PC-3 (cell line): ENCODE results near the gene PIAS2.

Experiments
- EZH2 ChIP-seq: fragments of 300-600 bp; sonication (generic); IDR thresholded peaks from one replicate; pipeline ENCODE4 v1.6.1; 2017; ENCODE audit warnings: antibody characterized with exemption, mild to moderate bottlenecking, low read length; ENCODE audit not compliant: unreplicated experiment
- TF ChIP-seq, protein P1 (sequence below): fragments of 300-600 bp; sonication (generic); conservative IDR thresholded peaks from 2 replicates; pipeline ENCODE4 v1.5.1; 2017; ENCODE audit warnings: antibody characterized with exemption, low read depth, mild to moderate bottlenecking, low read length

- TF ChIP-seq, protein P1, sequence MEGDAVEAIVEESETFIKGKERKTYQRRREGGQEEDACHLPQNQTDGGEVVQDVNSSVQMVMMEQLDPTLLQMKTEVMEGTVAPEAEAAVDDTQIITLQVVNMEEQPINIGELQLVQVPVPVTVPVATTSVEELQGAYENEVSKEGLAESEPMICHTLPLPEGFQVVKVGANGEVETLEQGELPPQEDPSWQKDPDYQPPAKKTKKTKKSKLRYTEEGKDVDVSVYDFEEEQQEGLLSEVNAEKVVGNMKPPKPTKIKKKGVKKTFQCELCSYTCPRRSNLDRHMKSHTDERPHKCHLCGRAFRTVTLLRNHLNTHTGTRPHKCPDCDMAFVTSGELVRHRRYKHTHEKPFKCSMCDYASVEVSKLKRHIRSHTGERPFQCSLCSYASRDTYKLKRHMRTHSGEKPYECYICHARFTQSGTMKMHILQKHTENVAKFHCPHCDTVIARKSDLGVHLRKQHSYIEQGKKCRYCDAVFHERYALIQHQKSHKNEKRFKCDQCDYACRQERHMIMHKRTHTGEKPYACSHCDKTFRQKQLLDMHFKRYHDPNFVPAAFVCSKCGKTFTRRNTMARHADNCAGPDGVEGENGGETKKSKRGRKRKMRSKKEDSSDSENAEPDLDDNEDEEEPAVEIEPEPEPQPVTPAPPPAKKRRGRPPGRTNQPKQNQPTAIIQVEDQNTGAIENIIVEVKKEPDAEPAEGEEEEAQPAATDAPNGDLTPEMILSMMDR: no peak
- TF ChIP-seq EZH2: no peak
These were observed 74.7 kb downstream of the PIAS2 start for GRCh38 chr18:46842583-46842982.
